PC-9 (cell line): ENCODE measurements around the gene COL15A1. TPM values are rescaled to one million over a fixed set of nuclear protein-coding genes. Genes with fewer than 3 reads are reported as not detected.

ENCODE experiments used
- BruUV-seq: library from RNA; stranded (reverse); fragments of 400-500 nt; replicated peaks from 2 replicates; lab custom pipeline; 2021; lab: Mats Ljungman, UMichigan
- CTCF ChIA-PET: fragments of 300-600 bp; sonication (Branson Sonifier 250); formaldehyde crosslinking; loops from one replicate; lab custom pipeline; 2022; ENCODE audit warnings: antibody characterized with exemption; lab: Charles Lee
- POLR2A ChIA-PET: fragments of 300-600 bp; sonication (Branson Sonifier 250); formaldehyde crosslinking; loops from one replicate; lab custom pipeline; 2022; ENCODE audit warnings: antibody characterized with exemption; ENCODE audit not compliant: unreplicated experiment; lab: Charles Lee
- DNase-seq, 2 experiments: peaks; one replicate each; pipeline versions ENCODE4 v3.0.0 to v3.0.0-alpha.2; 2015 to 2022; ENCODE audit warnings: mixed read lengths in 1 of 2
- H2AFZ ChIP-seq: fragments of 200-600 bp; sonication (generic); 2 replicates; pipeline ENCODE4 v1.8.1; 2017; ENCODE audit warnings: antibody characterized with exemption
- H3F3A ChIP-seq: fragments of 200-600 bp; sonication (generic); 2 replicates; pipeline ENCODE4 v1.8.1; 2017; ENCODE audit warnings: antibody characterized with exemption, mild to moderate bottlenecking, low read depth; ENCODE audit not compliant: insufficient read depth
- H3K27ac ChIP-seq: fragments of 200-600 bp; sonication (generic); 2 replicates; pipeline ENCODE4 v1.6.1; 2016; ENCODE audit warnings: mixed run types
- H3K27me3 ChIP-seq: fragments of 200-600 bp; sonication (generic); 2 replicates; pipeline ENCODE4 v1.6.1; 2016; ENCODE audit warnings: low read depth, mixed run types; ENCODE audit not compliant: insufficient read depth
- H3K36me3 ChIP-seq: fragments of 200-600 bp; sonication (generic); 2 replicates; pipeline ENCODE4 v1.6.1; 2016; ENCODE audit warnings: low read depth, mixed run types
- H3K4me1 ChIP-seq: fragments of 200-600 bp; sonication (generic); replicated peaks from 2 replicates; pipeline ENCODE4 v1.6.1; 2016; ENCODE audit warnings: mixed run types; ENCODE audit not compliant: insufficient read depth
- H3K4me2 ChIP-seq: fragments of 200-600 bp; sonication (generic); 2 replicates; pipeline ENCODE4 v1.6.1; 2017; ENCODE audit warnings: mixed run types
- H3K4me3 ChIP-seq: fragments of 200-600 bp; sonication (generic); 2 replicates; pipeline ENCODE4 v1.6.1; 2016; ENCODE audit warnings: mixed run types
- H3K79me2 ChIP-seq: fragments of 200-600 bp; sonication (generic); 2 replicates; pipeline ENCODE4 v1.6.1; 2017; ENCODE audit warnings: low read depth, mixed run types
- H3K9me2 ChIP-seq: fragments of 200-600 bp; sonication (generic); 2 replicates; pipeline ENCODE4 v1.8.1; 2017; ENCODE audit warnings: mild to moderate bottlenecking; ENCODE audit not compliant: insufficient read depth
- H3K9me3 ChIP-seq: fragments of 200-600 bp; sonication (generic); 2 replicates; pipeline ENCODE4 v1.8.1; 2016; ENCODE audit warnings: low read depth; ENCODE audit not compliant: insufficient read depth
- H4K20me1 ChIP-seq: fragments of 200-600 bp; sonication (generic); 2 replicates; pipeline ENCODE4 v1.8.1; 2017; ENCODE audit not compliant: insufficient read depth
- CTCF ChIP-seq: fragments of 200-600 bp; sonication (generic); conservative IDR thresholded peaks from 2 replicates; pipeline ENCODE4 v1.6.1; 2017; ENCODE audit warnings: mixed run types, antibody characterized with exemption, mild to moderate bottlenecking, moderate library complexity
- EZH2 ChIP-seq: fragments of 200-600 bp; sonication (generic); IDR thresholded peaks from 2 replicates; pipeline ENCODE4 v1.8.0; 2017; ENCODE audit warnings: antibody characterized with exemption, low read depth
- intact Hi-C: fragments of 100-400 bp; cut with micrococcal nuclease; formaldehyde crosslinking; loops from one replicate; pipeline ENCODE4 v1.10.0; 2022; ENCODE audit not compliant: unreplicated experiment
- total RNA-seq: library from RNA; stranded (reverse); gene quantifications from 2 replicates; pipeline ENCODE4 v1.2.3, GENCODE V29; 2021

Gene COL15A1
- total RNA-seq, 1 experiment from 2014 or later: not detected

- no peak for TF ChIP-seq CTCF
- TF ChIP-seq EZH2: no peak
- intact Hi-C loops: no loop called here
- Histone ChIP-seq H3F3A (peaks cover 18% of the 10 kb centered on the region), H3K4me2 (no peak overlapping the region), H3K79me2 (no peaks in the 10 kb centered on the region), H3K9me2 (no peaks in the 10 kb centered on the region), H2AFZ (no peak overlapping the region), H3K27ac (no peak overlapping the region), H4K20me1 (no peaks in the 10 kb centered on the region), H3K9me3 (no peaks in the 10 kb centered on the region; the same call in 1 of the 2 replicates), H3K4me1 (peaks cover 17% of the 10 kb centered on the region), H3K36me3 (no peaks in the 10 kb centered on the region), H3K27me3 (no peaks in the 10 kb centered on the region), H3K4me3 (no peak overlapping the region)
- ChIA-PET POLR2A (no interaction called here), CTCF (no interaction called here)
- no peak for DNase-seq
- BruUV-seq: no TSS peak
Measured at GRCh38 chr9:99031994-99032393, 88.3 kb downstream of the COL15A1 start.

GRCh38 chr9:99034149-99034548, 90.4 kb downstream of the COL15A1 start:
- no peaks in the 10 kb centered on the region for H3K79me2 ChIP-seq
- TF ChIP-seq CTCF (no peak), EZH2 (no peak)
- no peak overlapping the region for H2AFZ ChIP-seq
- BruUV-seq: no TSS peak
- POLR2A ChIA-PET: no interaction called here
- H3K4me1 ChIP-seq: peaks cover 17% of the 10 kb centered on the region
- no peaks in the 10 kb centered on the region for H3K36me3 ChIP-seq
- peaks cover 16% of the 10 kb centered on the region for H3F3A ChIP-seq
- no peaks in the 10 kb centered on the region for H4K20me1 ChIP-seq
- no peaks in the 10 kb centered on the region for H3K9me2 ChIP-seq
- H3K27ac ChIP-seq: no peak overlapping the region
- DNase-seq: no peak
- no peak overlapping the region for H3K4me3 ChIP-seq
- CTCF ChIA-PET: no interaction called here
- no peaks in the 10 kb centered on the region for H3K27me3 ChIP-seq
- no peaks in the 10 kb centered on the region; the same call in 1 of the 2 replicates for H3K9me3 ChIP-seq
- no peak overlapping the region for H3K4me2 ChIP-seq
- intact Hi-C loops: no loop called here

GRCh38 chr9:99035313-99035712, 91.6 kb downstream of the COL15A1 start:
- Histone ChIP-seq H3K9me2 (no peaks in the 10 kb centered on the region), H3K4me2 (no peak overlapping the region), H3K4me1 (peaks cover 15% of the 10 kb centered on the region), H3K27me3 (no peaks in the 10 kb centered on the region), H3F3A (peaks cover 5% of the 10 kb centered on the region; the same call in 1 of the 2 replicates), H3K79me2 (no peaks in the 10 kb centered on the region), H4K20me1 (no peaks in the 10 kb centered on the region), H3K4me3 (no peak overlapping the region), H2AFZ (no peak overlapping the region), H3K9me3 (no peaks in the 10 kb centered on the region; the same call in 1 of the 2 replicates), H3K27ac (no peak overlapping the region), H3K36me3 (no peaks in the 10 kb centered on the region)
- TF ChIP-seq CTCF: no peak
- TF ChIP-seq EZH2: no peak
- CTCF ChIA-PET: no interaction called here
- POLR2A ChIA-PET: no interaction called here
- DNase-seq: no peak
- BruUV-seq: no TSS peak
- intact Hi-C loops: no loop called here
